HepG2 (cell line): Measurements from ENCODE around the gene MSANTD1.

Experiments used
- CTCF ChIP-seq: sonication (generic); formaldehyde crosslinking; IDR thresholded peaks from 2 replicates; pipeline ENCODE4 v1.5.0; 2020; ENCODE audit warnings: mild to moderate bottlenecking, missing genetic modification reagents, moderate library complexity
- FOXK2 ChIP-seq: fragments of 450-650 bp; IDR thresholded peaks from 2 replicates; pipeline ENCODE4 v1.6.1; 2016
- GPBP1L1 ChIP-seq: sonication (generic); formaldehyde crosslinking; IDR thresholded peaks from 2 replicates; pipeline ENCODE4 v1.5.0; 2020; ENCODE audit warnings: mild to moderate bottlenecking, missing genetic modification reagents
- KMT2B ChIP-seq: IDR thresholded peaks from 2 replicates; pipeline ENCODE4 v1.6.1; 2016; ENCODE audit warnings: missing genetic modification reagents, missing compliant biosample characterization
- MXD4 ChIP-seq: IDR thresholded peaks from 2 replicates; pipeline ENCODE4 v1.6.1; 2016; ENCODE audit warnings: mild to moderate bottlenecking, missing biosample characterization, missing genetic modification reagents
- NR3C1 ChIP-seq: sonication (generic); formaldehyde crosslinking; IDR thresholded peaks from 2 replicates; pipeline ENCODE4 v1.4.0; 2020; ENCODE audit warnings: missing genetic modification reagents
- POLR2A ChIP-seq, 2 experiments: IDR thresholded peaks; 2 replicates each; pipeline ENCODE4 v1.6.1; 2011; ENCODE audit warnings: low read depth in 2 of 2, low read length in 2 of 2, mild to moderate bottlenecking in 1 of 2, moderate library complexity in 1 of 2; ENCODE audit not compliant: insufficient read depth in 1 of 2
- TBL1XR1 ChIP-seq: fragments of 150-350 bp; IDR thresholded peaks from 2 replicates; pipeline ENCODE4 v1.6.1; 2014; ENCODE audit warnings: borderline replicate concordance, low read length; ENCODE audit not compliant: partially characterized antibody
- ZBTB8A ChIP-seq: sonication (generic); formaldehyde crosslinking; IDR thresholded peaks from 2 replicates; pipeline ENCODE4 v1.4.0; 2020; ENCODE audit warnings: mild to moderate bottlenecking, low read depth, missing genetic modification reagents, borderline replicate concordance
- ZFP36 ChIP-seq: fragments of 150-350 bp; IDR thresholded peaks from 2 replicates; pipeline ENCODE4 v1.6.1; 2018; ENCODE audit warnings: borderline replicate concordance, low read length, low read depth; ENCODE audit not compliant: partially characterized antibody
- ZNF232 ChIP-seq: sonication (generic); formaldehyde crosslinking; IDR thresholded peaks from 2 replicates; pipeline ENCODE4 v1.4.0; 2020; ENCODE audit warnings: missing genetic modification reagents, borderline replicate concordance
- ZNF451 ChIP-seq: sonication (generic); formaldehyde crosslinking; IDR thresholded peaks from 2 replicates; pipeline ENCODE4 v1.5.0; 2020; ENCODE audit warnings: mild to moderate bottlenecking, missing genetic modification reagents
- TF ChIP-seq, protein P1 (sequence below): IDR thresholded peaks from 2 replicates; pipeline ENCODE4 v1.6.1; 2016; ENCODE audit warnings: mild to moderate bottlenecking

- TF ChIP-seq, protein P1, sequence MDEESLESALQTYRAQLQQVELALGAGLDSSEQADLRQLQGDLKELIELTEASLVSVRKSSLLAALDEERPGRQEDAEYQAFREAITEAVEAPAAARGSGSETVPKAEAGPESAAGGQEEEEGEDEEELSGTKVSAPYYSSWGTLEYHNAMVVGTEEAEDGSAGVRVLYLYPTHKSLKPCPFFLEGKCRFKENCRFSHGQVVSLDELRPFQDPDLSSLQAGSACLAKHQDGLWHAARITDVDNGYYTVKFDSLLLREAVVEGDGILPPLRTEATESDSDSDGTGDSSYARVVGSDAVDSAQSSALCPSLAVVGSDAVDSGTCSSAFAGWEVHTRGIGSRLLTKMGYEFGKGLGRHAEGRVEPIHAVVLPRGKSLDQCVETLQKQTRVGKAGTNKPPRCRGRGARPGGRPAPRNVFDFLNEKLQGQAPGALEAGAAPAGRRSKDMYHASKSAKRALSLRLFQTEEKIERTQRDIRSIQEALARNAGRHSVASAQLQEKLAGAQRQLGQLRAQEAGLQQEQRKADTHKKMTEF (CRISPR knock-in tag) = no peak
- TF ChIP-seq ZNF451 (CRISPR knock-in tag) (no peak), CTCF (CRISPR knock-in tag) (no peak), ZBTB8A (CRISPR knock-in tag) (no peak), ZNF232 (CRISPR knock-in tag) (no peak), GPBP1L1 (no peak), MXD4 (no peak), FOXK2 (no peak), POLR2A (IDR thresholded peaks at IDR 0.05; ENCODE audit: insufficient read depth in 1 of 2, low read depth in 2 of 2, low read length in 2 of 2) (no peak), ZFP36 (no peak), NR3C1 (CRISPR knock-in tag) (no peak), TBL1XR1 (no peak), KMT2B (no peak)
Observed at GRCh38 chr4:3290889-3291321, 41.9 kb downstream of the MSANTD1 start.
